Stimulated activated naive B cell treated with anti-CD40 and anti-IgM and Interleukin-4, amounts not matched to agents 10 μg/mL and 1 μg/mL and 100 μg/mL, for 72 hours (primary cell): Measurements from ENCODE around the gene OSCAR.

Experiments
- ATAC-seq, 2 donors: fragments of 150-1000 bp; cut with Tn5 transposase; replicated peaks; 2 replicates each; pipeline ENCODE4 v1.10.0; 2021; ENCODE audit warnings: moderate library complexity in 1 of 2
- DNase-seq: peaks from one replicate; pipeline ENCODE4 v3.0.0; 2021
- H3K27ac Mint-ChIP-seq: one replicate; pipeline ENCODE4 v1.8.0; 2022; ENCODE audit warnings: mild to moderate bottlenecking, mixed read lengths
- H3K27me3 Mint-ChIP-seq, 2 donors: one replicate each; pipeline ENCODE4 v1.8.0; 2022; ENCODE audit warnings: mixed read lengths in 2 of 2
- H3K36me3 Mint-ChIP-seq, 2 donors: one replicate each; pipeline ENCODE4 v1.8.0; 2022; ENCODE audit warnings: mixed read lengths in 2 of 2, mild to moderate bottlenecking in 1 of 2
- H3K4me1 Mint-ChIP-seq, 2 donors: one replicate each; pipeline ENCODE4 v1.8.0; 2022; ENCODE audit warnings: mixed read lengths in 2 of 2, mild to moderate bottlenecking in 1 of 2
- H3K4me3 Mint-ChIP-seq, 2 donors: one replicate each; pipeline ENCODE4 v1.8.0; 2022; ENCODE audit warnings: mild to moderate bottlenecking in 2 of 2, mixed read lengths in 2 of 2, moderate library complexity in 1 of 2
- H3K9me3 Mint-ChIP-seq, 2 donors: one replicate each; pipeline ENCODE4 v1.8.0; 2022; ENCODE audit warnings: mixed read lengths in 2 of 2, mild to moderate bottlenecking in 1 of 2

Gene OSCAR

GRCh38 chr19:54100561-54100960 lies at the start of gene OSCAR:
Gene OSCAR (minus strand): TSS chr19:54100803. CDS start chr19:54100792, 11 bp downstream.
- DNase-seq (no peak), ATAC-seq (no peak)
- Mint-ChIP-seq H3K4me1 (peaks cover 14 to 40% of the 10 kb centered on the region in 2 donors), H3K36me3 (peaks cover 3 to 6% of the 10 kb centered on the region in 2 donors), H3K9me3 (no peaks in the 10 kb centered on the region), H3K4me3 (peak within 1 kb of the TSS; percentile 39 to 60), H3K27ac (peak within 1 kb of the TSS; percentile 44), H3K27me3 (peaks cover 10 to 14% of the 10 kb centered on the region in 2 donors)

- no peak for ATAC-seq
- no peak for DNase-seq
- Mint-ChIP-seq H3K4me1 (peaks cover 8 to 24% of the 10 kb centered on the region in 2 donors), H3K36me3 (peaks cover 57 to 61% of the 10 kb centered on the region in 2 donors), H3K4me3 (no peak overlapping the region), H3K27ac (no peak overlapping the region), H3K9me3 (no peaks in the 10 kb centered on the region), H3K27me3 (no peaks in the 10 kb centered on the region)
Observed at GRCh38 chr19:54149021-54149812, 48.6 kb upstream of the OSCAR start.

DNA sequence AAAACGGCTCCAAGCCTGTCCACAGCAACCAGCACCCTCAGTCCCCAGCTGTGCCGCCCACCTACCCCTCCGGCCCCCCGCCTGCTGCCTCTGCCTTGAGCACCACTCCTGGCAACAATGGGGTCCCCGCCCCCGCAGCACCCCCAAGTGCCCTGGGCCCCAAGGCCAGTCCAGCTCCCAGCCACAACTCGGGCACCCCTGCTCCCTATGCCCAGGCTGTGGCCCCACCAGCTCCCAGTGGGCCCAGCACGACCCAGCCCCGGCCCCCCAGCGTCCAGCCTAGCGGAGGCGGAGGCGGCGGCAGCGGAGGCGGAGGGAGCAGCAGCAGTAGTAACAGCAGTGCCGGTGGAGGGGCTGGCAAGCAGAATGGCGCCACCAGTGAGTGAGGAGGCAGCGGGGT lies 47.6 kb upstream of the OSCAR start:
- peaks cover 2 to 25% of the 10 kb centered on the region in 2 donors for H3K4me1 Mint-ChIP-seq
- DNase-seq (no peak), ATAC-seq (no peak)
- no peak overlapping the region for H3K27ac Mint-ChIP-seq
- no peak overlapping the region for H3K4me3 Mint-ChIP-seq
- no peaks in the 10 kb centered on the region for H3K9me3 Mint-ChIP-seq
- H3K27me3 Mint-ChIP-seq: no peaks in the 10 kb centered on the region
- peaks cover 59 to 62% of the 10 kb centered on the region in 2 donors for H3K36me3 Mint-ChIP-seq

- DNase-seq (no peak), ATAC-seq (no peak)
- peaks cover 60 to 66% of the 10 kb centered on the region in 2 donors for H3K36me3 Mint-ChIP-seq
- no peaks in the 10 kb centered on the region for H3K9me3 Mint-ChIP-seq
- no peaks in the 10 kb centered on the region for H3K27me3 Mint-ChIP-seq
- H3K4me1 Mint-ChIP-seq: peaks cover 0 to 23% of the 10 kb centered on the region in 2 donors
- H3K27ac Mint-ChIP-seq: no peak overlapping the region
- H3K4me3 Mint-ChIP-seq: no peak overlapping the region
Observed at GRCh38 chr19:54147676-54148075, 47.1 kb upstream of the OSCAR start.

- Mint-ChIP-seq H3K36me3 (peaks cover 62 to 68% of the 10 kb centered on the region in 2 donors), H3K9me3 (no peaks in the 10 kb centered on the region), H3K27me3 (no peaks in the 10 kb centered on the region), H3K4me3 (no peak overlapping the region), H3K4me1 (peaks cover 12 to 41% of the 10 kb centered on the region in 2 donors), H3K27ac (no peak overlapping the region)
- ATAC-seq (no peak), DNase-seq (no peak)
Observed at GRCh38 chr19:54145541-54146158, 45.0 kb upstream of the OSCAR start.

DNA sequence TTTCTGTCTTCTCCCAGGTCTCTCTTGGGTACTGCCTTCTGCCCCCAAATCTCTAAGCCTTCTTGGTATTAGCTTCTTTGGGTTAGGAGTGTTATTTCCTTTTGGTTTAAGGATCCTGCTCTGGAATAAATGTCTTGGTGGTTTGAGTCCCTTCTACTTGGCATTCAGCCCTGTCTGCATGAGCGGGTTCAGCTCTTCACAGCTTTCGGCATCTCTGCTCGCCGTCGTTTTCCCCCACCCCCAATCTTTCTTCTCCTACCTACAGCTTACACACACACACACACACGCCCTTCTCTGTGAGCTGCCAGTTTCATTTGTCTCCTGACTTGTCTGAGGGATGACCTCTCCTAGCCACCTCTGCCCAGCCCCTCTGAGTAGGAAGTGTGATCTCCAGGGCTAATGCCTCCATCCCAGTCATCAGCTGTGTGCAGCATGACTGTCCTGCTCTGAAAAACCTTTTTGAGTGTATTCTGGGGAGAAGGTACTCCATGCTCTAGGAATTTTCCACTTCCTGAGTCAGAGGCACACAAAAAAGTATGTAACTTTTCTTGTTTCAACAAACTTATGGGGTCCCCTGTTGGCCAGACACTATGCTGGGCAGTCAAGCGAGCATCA lies 41.7 kb upstream of the OSCAR start:
- DNase-seq (no peak), ATAC-seq (no peak)
- no peaks in the 10 kb centered on the region for H3K27me3 Mint-ChIP-seq
- peak overlapping the region; percentile 54 for H3K27ac Mint-ChIP-seq
- H3K9me3 Mint-ChIP-seq: no peaks in the 10 kb centered on the region
- H3K4me1 Mint-ChIP-seq: peaks cover 26 to 56% of the 10 kb centered on the region in 2 donors
- H3K36me3 Mint-ChIP-seq: peaks cover 60 to 62% of the 10 kb centered on the region in 2 donors
- H3K4me3 Mint-ChIP-seq: no peak overlapping the region

GRCh38 chr19:54141356-54141755 lies 40.8 kb upstream of the OSCAR start:
- H3K4me1 Mint-ChIP-seq: peaks cover 30 to 58% of the 10 kb centered on the region in 2 donors
- H3K9me3 Mint-ChIP-seq: no peaks in the 10 kb centered on the region
- H3K4me3 Mint-ChIP-seq: no peak overlapping the region
- H3K27me3 Mint-ChIP-seq: no peaks in the 10 kb centered on the region
- peaks cover 51 to 56% of the 10 kb centered on the region in 2 donors for H3K36me3 Mint-ChIP-seq
- no peak overlapping the region for H3K27ac Mint-ChIP-seq
- no peak for DNase-seq
- ATAC-seq: no peak

DNA sequence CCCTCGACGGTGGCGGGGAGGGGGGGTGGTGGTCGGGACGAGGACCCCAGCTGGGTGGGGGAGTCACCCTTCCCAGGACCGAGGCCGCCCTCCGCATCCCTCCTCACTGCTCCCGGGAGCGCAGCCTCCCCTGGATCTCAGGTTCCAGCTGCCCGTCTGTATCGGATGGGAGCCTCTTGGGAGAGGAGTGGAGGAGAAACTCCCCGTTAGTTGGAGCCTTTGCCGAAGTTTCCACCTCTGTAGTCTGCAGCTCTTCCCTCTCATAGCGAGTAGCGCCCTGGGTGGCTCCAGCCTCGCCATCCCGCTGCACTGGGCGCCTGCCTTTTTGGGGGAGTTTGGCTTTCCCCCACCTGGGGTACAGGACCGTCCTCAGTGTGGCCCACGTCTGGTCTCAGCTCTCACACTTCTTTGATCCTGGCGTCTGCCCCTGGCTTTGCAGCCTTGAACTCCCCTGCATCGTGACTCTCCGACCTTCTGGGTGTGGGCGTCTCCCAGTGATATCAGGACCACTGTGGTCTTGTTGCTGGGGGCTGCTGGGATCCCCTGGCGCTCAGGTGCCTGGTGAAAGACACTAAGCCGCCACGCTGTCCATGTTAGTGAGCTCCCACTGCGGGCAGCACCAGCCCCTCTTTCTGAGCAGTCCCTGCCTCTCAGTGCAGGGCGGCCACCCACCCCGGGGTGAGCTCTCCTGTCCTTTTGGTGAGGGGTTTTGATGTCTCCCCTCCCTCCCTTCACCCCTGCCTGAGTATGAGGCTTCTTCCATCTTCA lies 38.1 kb upstream of the OSCAR start:
- Mint-ChIP-seq H3K27ac (peak overlapping the region; percentile 95), H3K4me3 (peak overlapping the region; percentile 81 to 89), H3K36me3 (peaks cover 37 to 45% of the 10 kb centered on the region in 2 donors), H3K4me1 (peaks cover 36 to 58% of the 10 kb centered on the region in 2 donors), H3K27me3 (no peaks in the 10 kb centered on the region), H3K9me3 (no peaks in the 10 kb centered on the region)
- DNase-seq (no peak), ATAC-seq (no peak)

DNA sequence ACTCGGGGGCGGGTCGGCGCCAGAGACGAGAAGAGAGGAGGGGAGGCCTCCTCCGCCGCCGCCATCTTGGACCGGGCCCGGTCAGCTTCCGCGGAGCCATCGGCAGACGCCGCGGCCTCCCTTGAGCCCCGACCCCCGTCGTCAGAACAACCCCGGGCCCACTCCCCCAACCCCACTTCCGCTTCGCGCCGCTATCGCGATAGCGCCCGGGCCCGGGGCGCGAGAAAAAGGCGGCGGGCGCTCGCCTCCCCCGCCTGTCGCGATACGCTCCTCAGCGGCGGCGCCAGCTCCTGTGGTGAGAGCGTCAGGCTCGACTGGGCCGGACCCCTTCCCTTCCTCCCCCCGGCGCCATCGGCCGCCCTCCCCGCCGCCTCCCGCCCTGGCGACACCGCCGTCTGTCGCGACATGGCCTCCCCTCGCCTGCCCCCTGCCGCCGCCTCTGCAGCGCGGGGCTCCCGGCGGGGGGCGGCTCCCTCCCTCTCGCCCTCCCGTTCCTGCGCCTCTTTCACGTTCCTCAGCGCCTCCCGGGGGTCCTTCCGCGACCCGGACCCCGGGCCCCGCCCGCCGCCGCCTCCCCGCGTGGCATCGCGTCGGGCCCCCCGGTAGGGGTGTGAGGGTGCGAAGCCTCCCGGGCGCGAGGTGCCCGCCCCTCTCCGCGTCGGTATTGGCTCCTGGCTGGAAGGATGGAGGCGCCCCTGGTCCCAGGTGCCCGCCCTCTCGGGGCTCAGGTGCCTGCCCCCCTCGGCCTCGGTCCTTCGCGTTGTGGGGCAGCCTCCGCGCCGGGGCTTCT lies 37.3 kb upstream of the OSCAR start, which contains the start of gene CNOT3:
Gene CNOT3 (plus strand): TSS at position 64 of the 790 bp plus-strand sequence. CDS start 5,217 bp downstream, outside the sequence.
- H3K4me1 Mint-ChIP-seq: peaks cover 36 to 52% of the 10 kb centered on the region in 2 donors
- H3K27me3 Mint-ChIP-seq: no peaks in the 10 kb centered on the region
- H3K27ac Mint-ChIP-seq: peak within 1 kb of the TSS; percentile 95
- no peak for DNase-seq
- H3K9me3 Mint-ChIP-seq: no peaks in the 10 kb centered on the region
- peak within 1 kb of the TSS; percentile 81 to 89 for H3K4me3 Mint-ChIP-seq
- H3K36me3 Mint-ChIP-seq: peaks cover 30 to 37% of the 10 kb centered on the region in 2 donors
- no peak for ATAC-seq

- Mint-ChIP-seq H3K9me3 (no peaks in the 10 kb centered on the region), H3K4me3 (peak overlapping the region; percentile 81 to 85), H3K4me1 (peaks cover 31 to 48% of the 10 kb centered on the region in 2 donors), H3K36me3 (peaks cover 22 to 29% of the 10 kb centered on the region in 2 donors), H3K27me3 (no peaks in the 10 kb centered on the region), H3K27ac (peak overlapping the region; percentile 92)
- DNase-seq: peak; percentile 100
- peak; percentile 85 for ATAC-seq
Observed at GRCh38 chr19:54136864-54137698, 36.5 kb upstream of the OSCAR start.

- Mint-ChIP-seq H3K4me3 (peak overlapping the region; percentile 81 to 85), H3K36me3 (peaks cover 22 to 32% of the 10 kb centered on the region in 2 donors), H3K27me3 (no peaks in the 10 kb centered on the region), H3K27ac (peak overlapping the region; percentile 92), H3K4me1 (peaks cover 27 to 41% of the 10 kb centered on the region in 2 donors), H3K9me3 (no peaks in the 10 kb centered on the region)
- DNase-seq (no peak), ATAC-seq (no peak)
Observed at GRCh38 chr19:54136086-54136863, 35.7 kb upstream of the OSCAR start.

DNA sequence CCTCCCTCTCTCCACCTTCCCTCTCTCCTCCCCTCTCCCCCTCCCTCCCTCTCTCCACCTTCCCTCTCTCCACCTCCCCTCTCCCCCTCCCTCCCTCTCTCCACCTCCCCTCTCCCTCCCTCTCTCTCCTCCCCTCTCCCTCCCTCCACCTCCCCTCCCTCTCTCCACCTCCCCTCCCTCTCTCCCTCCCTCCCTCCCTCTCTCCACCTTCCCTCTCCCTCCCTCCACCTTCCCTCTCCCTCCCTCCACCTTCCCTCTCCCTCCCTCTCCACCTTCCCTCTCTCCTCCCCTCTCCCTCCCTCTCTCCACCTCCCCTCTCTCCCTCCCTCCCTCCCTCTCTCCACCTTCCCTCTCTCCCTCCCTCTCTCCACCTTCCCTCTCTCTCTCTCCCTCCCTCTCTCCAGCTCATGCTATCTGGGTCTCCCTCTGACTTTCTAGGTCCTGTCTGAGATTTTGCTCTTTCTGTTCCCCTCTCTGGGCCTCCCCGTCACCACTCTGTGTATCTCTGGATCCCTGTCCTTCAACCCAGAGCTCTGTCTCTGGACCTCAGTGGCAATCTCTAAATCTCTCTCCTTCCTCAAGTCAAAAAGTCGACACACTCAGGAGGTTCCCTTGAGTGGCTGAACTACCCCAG lies 33.5 kb upstream of the OSCAR start:
- Mint-ChIP-seq H3K27ac (no peak overlapping the region), H3K4me3 (no peak overlapping the region), H3K36me3 (peaks cover 13 to 33% of the 10 kb centered on the region in 2 donors)

More for the DNA sequence above, 33.5 kb upstream of the OSCAR start:
- Mint-ChIP-seq H3K4me1 (peaks cover 16 to 19% of the 10 kb centered on the region in 2 donors), H3K9me3 (no peaks in the 10 kb centered on the region), H3K27me3 (no peaks in the 10 kb centered on the region)
- ATAC-seq: no peak
- no peak for DNase-seq
